K562 (cell line): ENCODE results near the gene FAM186B. TPM values are rescaled to one million over a fixed set of nuclear protein-coding genes. Genes with fewer than 3 reads are reported as not detected.

Source experiments
- ATAC-seq: fragments of 200-7000 bp; cut with Tn5 transposase; 3 replicates; pipeline ENCODE4 v1.9.1; 2020; ENCODE audit warnings: moderate library complexity
- BruUV-seq: library from RNA; stranded (reverse); fragments of 400-500 nt; replicated peaks from 2 replicates; lab custom pipeline; 2021; lab: Mats Ljungman, UMichigan
- CTCF ChIA-PET: fragments of 300-600 bp; formaldehyde crosslinking; extraction: SDS; loops from one replicate; lab custom pipeline; 2021; ENCODE audit warnings: low intra/inter-chr PET ratio; lab: Yijun Ruan, JAX
- POLR2A ChIA-PET: fragments of 300-600, 350-650 bp; sonication (Branson Sonifier 250); formaldehyde crosslinking; extraction: SDS; loops from one replicate; lab custom pipeline; 2021; ENCODE audit warnings: antibody characterized with exemption, inconsistent platforms; lab: Yijun Ruan, JAX
- DNase-seq, 4 experiments: peaks; one replicate each; pipeline versions ENCODE4 v3.0.0 to v3.0.0-alpha.2; 2011 to 2018; ENCODE audit warnings: low spot score in 3 of 4, mixed read lengths in 3 of 4; ENCODE audit errors: extremely low read depth in 1 of 4
- FAIRE-seq: peaks from 2 replicates; lab custom pipeline; 2011; peaks lifted over from hg19 to GRCh38; lab: Jason Lieb, UNC
- H2AFZ ChIP-seq: 2 replicates; pipeline ENCODE4 v1.6.0; 2011; ENCODE audit warnings: low read depth, low read length, control low read depth, inconsistent platforms
- H3K27ac ChIP-seq: fragments of 200-600 bp; 3 replicates; pipeline ENCODE4 v1.8.0; 2011; ENCODE audit warnings: low read depth, mild to moderate bottlenecking, control low read depth, inconsistent platforms, low read length, moderate library complexity, mixed read lengths; ENCODE audit errors: extremely low read depth
- H3K27me3 ChIP-seq, 2 experiments: fragments of 300-600 bp in 1 of 2; 2 replicates in 1 of 2; 3 replicates in 1 of 2; pipeline versions ENCODE4 v1.6.0 to v1.8.0; 2011; ENCODE audit warnings: inconsistent platforms in 2 of 2, low read length in 2 of 2, mild to moderate bottlenecking in 1 of 2, mixed read lengths in 1 of 2, moderate library complexity in 1 of 2; ENCODE audit not compliant: control insufficient read depth in 2 of 2, insufficient read depth in 2 of 2
- H3K36me3 ChIP-seq: fragments of 300-600 bp; 3 replicates; pipeline ENCODE4 v1.8.0; 2011; ENCODE audit warnings: mild to moderate bottlenecking, low read length, inconsistent platforms; ENCODE audit not compliant: control insufficient read depth, insufficient read depth
- H3K4me1 ChIP-seq, 2 experiments: fragments of 200-600 bp in 1 of 2; replicated peaks in 1 of 2; 2 replicates in 1 of 2; 3 replicates in 1 of 2; pipeline versions ENCODE4 v1.5.1 to v1.8.0; 2011; ENCODE audit warnings: inconsistent platforms in 2 of 2, low read length in 2 of 2, mild to moderate bottlenecking in 1 of 2, mixed read lengths in 1 of 2, moderate library complexity in 1 of 2; ENCODE audit not compliant: control insufficient read depth in 2 of 2, insufficient read depth in 2 of 2
- H3K4me2 ChIP-seq: 2 replicates; pipeline ENCODE4 v1.6.1; 2011; ENCODE audit warnings: low read length, control low read depth, inconsistent platforms, mixed read lengths; ENCODE audit not compliant: insufficient read depth
- H3K4me3 ChIP-seq: fragments of 200-600 bp; sonication (generic), shearing (Covaris generic); 2 replicates; pipeline ENCODE4 v1.5.1; 2016; ENCODE audit warnings: control low read depth, inconsistent platforms
- H3K79me2 ChIP-seq: fragments of 200-600 bp; 3 replicates; pipeline ENCODE4 v1.8.0; 2011; ENCODE audit warnings: low read length, inconsistent platforms; ENCODE audit not compliant: control insufficient read depth, insufficient read depth
- H3K9ac ChIP-seq, 2 experiments: 2 replicates each; pipeline versions ENCODE4 v1.6.0 to v1.6.1; 2011; ENCODE audit warnings: low read depth in 2 of 2, low read length in 2 of 2, control low read depth in 1 of 2, inconsistent platforms in 1 of 2, mild to moderate bottlenecking in 1 of 2, mixed read lengths in 1 of 2; ENCODE audit not compliant: insufficient read depth in 1 of 2
- H3K9me1 ChIP-seq: one replicate; pipeline ENCODE4 v1.6.0; 2011; ENCODE audit warnings: inconsistent platforms, mild to moderate bottlenecking, low read length, moderate library complexity; ENCODE audit not compliant: control insufficient read depth, insufficient read depth
- H3K9me3 ChIP-seq: replicated peaks from 2 replicates; pipeline ENCODE4 v1.5.1; 2011; ENCODE audit warnings: low read depth, low read length, inconsistent platforms; ENCODE audit not compliant: control insufficient read depth, insufficient read depth
- H4K20me1 ChIP-seq: replicated peaks from 2 replicates; pipeline ENCODE4 v1.6.1; 2011; ENCODE audit warnings: low read length, inconsistent platforms, mixed read lengths; ENCODE audit not compliant: control insufficient read depth, insufficient read depth
- CBFB ChIP-seq: sonication (generic); formaldehyde crosslinking; IDR thresholded peaks from 2 replicates; pipeline ENCODE4 v1.4.0; 2020; ENCODE audit warnings: mild to moderate bottlenecking, missing genetic modification reagents
- CHD4 ChIP-seq: fragments of 200-600 bp; sonication (generic); IDR thresholded peaks from 3 replicates; pipeline ENCODE4 v1.6.1; 2012; ENCODE audit warnings: low read depth, mild to moderate bottlenecking, mixed read lengths, low read length, inconsistent platforms; ENCODE audit not compliant: insufficient read depth, insufficient replicate concordance, poor library complexity, severe bottlenecking
- DEAF1 ChIP-seq: fragments of 450-650 bp; formaldehyde crosslinking; IDR thresholded peaks from 2 replicates; pipeline ENCODE4 v1.4.0; 2020; ENCODE audit warnings: mild to moderate bottlenecking, moderate library complexity
- FOXK2 ChIP-seq, 2 experiments: fragments of 450-650 bp; IDR thresholded peaks in 1 of 2; conservative IDR thresholded peaks in 1 of 2; 2 replicates each; pipeline ENCODE4 v1.6.1; 2016; ENCODE audit warnings: low read depth in 2 of 2, mild to moderate bottlenecking in 1 of 2
- GABPB1 ChIP-seq: sonication (generic); formaldehyde crosslinking; IDR thresholded peaks from 2 replicates; pipeline ENCODE4 v1.8.0; 2022; ENCODE audit warnings: mild to moderate bottlenecking, missing genetic modification reagents
- GTF2E2 ChIP-seq: fragments of 200-800 bp; sonication (Bioruptor generic); IDR thresholded peaks from 2 replicates; pipeline ENCODE4 v1.6.1; 2016; ENCODE audit warnings: missing genetic modification characterization, missing compliant biosample characterization
- RAD21 ChIP-seq, 2 experiments: fragments of 250-450 bp in 1 of 2; fragments of 450-650 bp in 1 of 2; sonication (Bioruptor Pico) in 1 of 2; formaldehyde crosslinking in 1 of 2; IDR thresholded peaks in 1 of 2; conservative IDR thresholded peaks in 1 of 2; 2 replicates each; pipeline versions ENCODE4 v1.4.0 to v1.8.0; 2020 to 2022; ENCODE audit warnings: mild to moderate bottlenecking in 2 of 2, moderate library complexity in 1 of 2
- SMARCA4 ChIP-seq: fragments of 450-650 bp; IDR thresholded peaks from 2 replicates; pipeline ENCODE4 v1.6.1; 2016
- SMARCE1 ChIP-seq: fragments of 450-650 bp; IDR thresholded peaks from 2 replicates; pipeline ENCODE4 v1.7.1; 2016; ENCODE audit warnings: mild to moderate bottlenecking
- SPI1 ChIP-seq: IDR thresholded peaks from 2 replicates; pipeline ENCODE4 v1.6.1; 2011; ENCODE audit warnings: low read depth, low read length, control low read depth, borderline replicate concordance
- SRSF3 ChIP-seq: fragments of 200-400 bp; formaldehyde crosslinking; IDR thresholded peaks from 2 replicates; pipeline ENCODE4 v1.6.1; 2016; ENCODE audit warnings: mild to moderate bottlenecking, low read length, moderate library complexity; ENCODE audit not compliant: insufficient read depth
- STAG1 ChIP-seq: sonication (generic); formaldehyde crosslinking; IDR thresholded peaks from 2 replicates; pipeline ENCODE4 v1.5.0; 2020; ENCODE audit warnings: missing genetic modification reagents, borderline replicate concordance
- TEAD1 ChIP-seq, 2 experiments: fragments of 450-650 bp in 1 of 2; sonication (generic) in 1 of 2; formaldehyde crosslinking; IDR thresholded peaks; 2 replicates each; pipeline versions ENCODE4 v1.4.0 to v1.8.0; 2020 to 2022; ENCODE audit warnings: mild to moderate bottlenecking in 2 of 2, missing genetic modification reagents in 1 of 2
- TFAP4 ChIP-seq: sonication (generic); formaldehyde crosslinking; IDR thresholded peaks from 2 replicates; pipeline ENCODE4 v1.8.0; 2022; ENCODE audit warnings: missing genetic modification reagents, mild to moderate bottlenecking, moderate library complexity, borderline replicate concordance
- ZBTB7A ChIP-seq: IDR thresholded peaks from 2 replicates; pipeline ENCODE4 v1.6.1; 2011; ENCODE audit warnings: low read depth, mild to moderate bottlenecking, low read length, moderate library complexity, borderline replicate concordance; ENCODE audit not compliant: control insufficient read depth
- WGBS: fragments of 100-300 bp; shearing (Covaris generic); methylation state at CpG from one replicate; pipeline ENCODE4 v1.1.6; 2016; ENCODE audit warnings: low coverage, mixed read lengths; ENCODE audit not compliant: insufficient coverage; ENCODE audit errors: missing lambda C conversion rate; 5-methylcytosine and 5-hydroxymethylcytosine counted together
- in situ Hi-C: fragments of 300-500 bp; cut with MboI; formaldehyde crosslinking; loops from 4 replicates; pipeline ENCODE4 v1.15.0; 2018; ENCODE audit warnings: inconsistent platforms, mixed read lengths
- intact Hi-C: fragments of 100-400 bp; cut with micrococcal nuclease; formaldehyde crosslinking; loops from 2 replicates; pipeline ENCODE4 v1.14.2; 2022
- polyA plus RNA-seq, 8 experiments: library from polyadenylated mRNA; depleted of rRNA in 4 of 8; stranded (reverse) in 5 of 8; unstranded in 3 of 8; fragments of >200 nt; fragmentation: Nextera tagmentation in 2 of 8; fragmentation: Illumina TruSeq in 1 of 8; extraction: Ambion mirVana in 2 of 8; extraction: Trizol in 1 of 8; gene quantifications; 2 replicates each; pipeline versions ENCODE4 v1.2.1 to v1.2.3, GENCODE V29; 2011 to 2014; ENCODE audit warnings: inconsistent platforms in 1 of 8, missing spikeins in 1 of 8
- total RNA-seq, 7 experiments: library from RNA; depleted of rRNA in 6 of 7; stranded (reverse); fragments of >200 nt in 6 of 7; fragmentation: Illumina TruSeq in 2 of 7; extraction: Trizol in 2 of 7; gene quantifications; 2 replicates each; pipeline versions ENCODE4 v1.2.1 to v1.2.3, GENCODE V29; 2011 to 2021; ENCODE audit warnings: low replicate concordance in 1 of 7

FAM186B gene
- total and polyA plus RNA-seq, 9 of the 15 experiments (the other 6 are each of a cell fraction or from before 2014, with no cell fraction given), result 0.07 to 0.42 (median 0.15) TPM

GRCh38 chr12:49580572-49581535 is 24.6 kb downstream of the FAM186B start:
- Histone ChIP-seq H3K79me2 (peaks cover 4% of the 10 kb centered on the region; the same call in 2 of the 3 replicates), H2AFZ (no peak overlapping the region), H3K9me1 (peaks cover 6% of the 10 kb centered on the region), H3K27ac (no peak overlapping the region), H3K27me3 (no peaks in the 10 kb centered on the region), H3K9me3 (no peaks in the 10 kb centered on the region), H3K9ac (peak overlapping the region in 1 of 2 experiments; percentile 77; a peak in 1 of 4 replicates), H3K36me3 (peaks cover 35% of the 10 kb centered on the region; the same call in 2 of the 3 replicates), H3K4me2 (no peak overlapping the region), H4K20me1 (peaks cover 16% of the 10 kb centered on the region; the same call in 1 of the 2 replicates), H3K4me3 (no peak overlapping the region), H3K4me1 (peaks cover 5 to 20% of the 10 kb centered on the region in 2 experiments; a peak in 4 of 5 replicates)
- peak; percentile 91 for FAIRE-seq
- DNase-seq, result peak; percentile 71 to 82 (median 74)
- peak; percentile 98 for ATAC-seq
- WGBS, result 28% methylated on average over 8 of the region's 8 CpGs
- POLR2A ChIA-PET, result interaction anchor here (0.5 to 1.1 kb wide), 7 partner anchors 18 to 523 kb away, joined by 3 to 6 read pairs (median 3); no protein-coding TSS in a partner anchor
- intact Hi-C loops, result loop anchor here (1.0 kb wide), 2 partner anchors 67 to 223 kb away; no protein-coding TSS in a partner anchor
- CTCF ChIA-PET, result interaction anchor here (0.7 to 2.9 kb wide), 7 partner anchors 11 to 290 kb away, joined by 3 to 46 read pairs (median 6); no protein-coding TSS in a partner anchor
- in situ Hi-C loops, result no loop called here
- no TSS peak for BruUV-seq
- TF ChIP-seq TFAP4 (peak; percentile 91), TEAD1 (CRISPR knock-in tag; IDR thresholded peaks at IDR 0.05) (0 out of 4 replicates have a peak, but pooled peaks of 1 of the 2 experiments have one; percentile 20), FOXK2 (conservative IDR thresholded peaks at IDR 0.05 in 1 of 2, IDR thresholded peaks at IDR 0.05 in 1 of 2; ENCODE audit: low read depth in 2 of 2) (no peak), STAG1 (CRISPR knock-in tag) (peak; percentile 59; the same call in 1 of the 2 replicates), CBFB (CRISPR knock-in tag) (0 out of 2 replicates have a peak, but pooled peaks have one; percentile 60), SRSF3 (no peak), DEAF1 (CRISPR knock-in tag) (peak; percentile 31; the same call in 1 of the 2 replicates), SMARCE1 (peak; percentile 55; the same call in 1 of the 2 replicates), CHD4 (no peak), GTF2E2 (no peak), ZBTB7A (0 out of 2 replicates have a peak, but pooled peaks have one; percentile 20), RAD21 (CRISPR knock-in tag; conservative IDR thresholded peaks at IDR 0.05 in 1 of 2, IDR thresholded peaks at IDR 0.05 in 1 of 2) (peak; percentile 63 to 86), SMARCA4 (peak; percentile 58; the same call in 1 of the 2 replicates), GABPB1 (CRISPR knock-in tag) (0 out of 2 replicates have a peak, but pooled peaks have one; percentile 25), SPI1 (0 out of 2 replicates have a peak, but pooled peaks have one; percentile 3)
